HepG2 (cell line): Measurements from ENCODE around the gene SLX1A. TPM values are rescaled to one million over a fixed set of nuclear protein-coding genes. Genes with fewer than 3 reads are reported as not detected.

ENCODE experiments used
- FOXA3 ChIP-seq: IDR thresholded peaks from 2 replicates; pipeline ENCODE4 v1.6.1; 2016; ENCODE audit warnings: missing genetic modification reagents, missing compliant biosample characterization
- FOXC1 ChIP-seq: sonication (generic); formaldehyde crosslinking; IDR thresholded peaks from 2 replicates; pipeline ENCODE4 v1.8.0; 2022; ENCODE audit warnings: mild to moderate bottlenecking, missing genetic modification reagents, borderline replicate concordance
- HOXA9 ChIP-seq: sonication (generic); formaldehyde crosslinking; IDR thresholded peaks from 2 replicates; pipeline ENCODE4 v1.8.1; 2022; ENCODE audit warnings: missing genetic modification reagents, mild to moderate bottlenecking, moderate library complexity, borderline replicate concordance
- HOXD1 ChIP-seq: sonication (generic); formaldehyde crosslinking; IDR thresholded peaks from 2 replicates; pipeline ENCODE4 v1.5.0; 2020; ENCODE audit warnings: missing genetic modification reagents
- MAF1 ChIP-seq: sonication (generic); formaldehyde crosslinking; IDR thresholded peaks from 2 replicates; pipeline ENCODE4 v1.5.0; 2020; ENCODE audit warnings: missing genetic modification reagents, borderline replicate concordance
- PAF1 ChIP-seq: IDR thresholded peaks from 2 replicates; pipeline ENCODE4 v1.6.1; 2016; ENCODE audit warnings: missing genetic modification reagents, missing compliant biosample characterization
- STAG1 ChIP-seq: sonication (generic); formaldehyde crosslinking; IDR thresholded peaks from 2 replicates; pipeline ENCODE4 v1.4.0; 2020; ENCODE audit warnings: missing genetic modification reagents
- ZBTB38 ChIP-seq: sonication (generic); formaldehyde crosslinking; IDR thresholded peaks from 2 replicates; pipeline ENCODE4 v1.5.1; 2020; ENCODE audit warnings: mild to moderate bottlenecking, missing genetic modification reagents
- ZNF33A ChIP-seq: sonication (generic); formaldehyde crosslinking; IDR thresholded peaks from 2 replicates; pipeline ENCODE4 v1.5.1; 2020; ENCODE audit warnings: missing genetic modification reagents, mild to moderate bottlenecking, moderate library complexity, borderline replicate concordance
- ZNF460 ChIP-seq: sonication (generic); formaldehyde crosslinking; IDR thresholded peaks from 2 replicates; pipeline ENCODE4 v1.5.1; 2020; ENCODE audit warnings: missing genetic modification reagents, mild to moderate bottlenecking, borderline replicate concordance
- ZNF619 ChIP-seq: sonication (generic); formaldehyde crosslinking; IDR thresholded peaks from 2 replicates; pipeline ENCODE4 v1.4.0; 2020; ENCODE audit warnings: mild to moderate bottlenecking, missing genetic modification reagents
- polyA plus RNA-seq, 8 experiments: library from polyadenylated mRNA; depleted of rRNA in 3 of 8; stranded (reverse) in 7 of 8; unstranded in 1 of 8; fragments of >200 nt; fragmentation: Illumina TruSeq in 4 of 8; extraction: Trizol in 4 of 8; gene quantifications; 2 replicates each; pipeline versions ENCODE4 v1.2.1 to v1.2.3, GENCODE V29; 2011 to 2016; ENCODE audit warnings: low read depth in 4 of 8, missing spikeins in 1 of 8, mixed read lengths in 1 of 8; ENCODE audit not compliant: insufficient read depth in 1 of 8
- total RNA-seq, 5 experiments: library from RNA; depleted of rRNA; stranded (reverse); fragments of >200 nt; fragmentation: Illumina TruSeq; extraction: Trizol; gene quantifications; 2 replicates each; pipeline ENCODE4 v1.2.3, GENCODE V29; 2016; ENCODE audit warnings: low read depth in 1 of 5
- TF ChIP-seq, protein P1 (sequence below): sonication (generic); formaldehyde crosslinking; IDR thresholded peaks from 2 replicates; pipeline ENCODE4 v1.4.0; 2020; ENCODE audit warnings: mild to moderate bottlenecking, missing genetic modification reagents
- TF ChIP-seq, protein P2 (sequence below): sonication (generic); formaldehyde crosslinking; IDR thresholded peaks from 2 replicates; pipeline ENCODE4 v1.4.0; 2020; ENCODE audit warnings: missing genetic modification reagents
- TF ChIP-seq, protein P3 (sequence below): sonication (generic); formaldehyde crosslinking; IDR thresholded peaks from 2 replicates; pipeline ENCODE4 v1.4.0; 2020; ENCODE audit warnings: missing genetic modification reagents
- TF ChIP-seq, protein P4 (sequence below): sonication (generic); formaldehyde crosslinking; IDR thresholded peaks from 2 replicates; pipeline ENCODE4 v1.4.0; 2020; ENCODE audit warnings: missing genetic modification reagents
- TF ChIP-seq, protein P5 (sequence below): sonication (generic); formaldehyde crosslinking; IDR thresholded peaks from 2 replicates; pipeline ENCODE4 v1.4.0; 2020; ENCODE audit warnings: missing genetic modification reagents, mild to moderate bottlenecking, borderline replicate concordance

SLX1A gene
- total and polyA plus RNA-seq, 2 of the 13 experiments (the other 11 are each of a cell fraction or from before 2014, with no cell fraction given), result 12.0 to 37.1 TPM

DNA sequence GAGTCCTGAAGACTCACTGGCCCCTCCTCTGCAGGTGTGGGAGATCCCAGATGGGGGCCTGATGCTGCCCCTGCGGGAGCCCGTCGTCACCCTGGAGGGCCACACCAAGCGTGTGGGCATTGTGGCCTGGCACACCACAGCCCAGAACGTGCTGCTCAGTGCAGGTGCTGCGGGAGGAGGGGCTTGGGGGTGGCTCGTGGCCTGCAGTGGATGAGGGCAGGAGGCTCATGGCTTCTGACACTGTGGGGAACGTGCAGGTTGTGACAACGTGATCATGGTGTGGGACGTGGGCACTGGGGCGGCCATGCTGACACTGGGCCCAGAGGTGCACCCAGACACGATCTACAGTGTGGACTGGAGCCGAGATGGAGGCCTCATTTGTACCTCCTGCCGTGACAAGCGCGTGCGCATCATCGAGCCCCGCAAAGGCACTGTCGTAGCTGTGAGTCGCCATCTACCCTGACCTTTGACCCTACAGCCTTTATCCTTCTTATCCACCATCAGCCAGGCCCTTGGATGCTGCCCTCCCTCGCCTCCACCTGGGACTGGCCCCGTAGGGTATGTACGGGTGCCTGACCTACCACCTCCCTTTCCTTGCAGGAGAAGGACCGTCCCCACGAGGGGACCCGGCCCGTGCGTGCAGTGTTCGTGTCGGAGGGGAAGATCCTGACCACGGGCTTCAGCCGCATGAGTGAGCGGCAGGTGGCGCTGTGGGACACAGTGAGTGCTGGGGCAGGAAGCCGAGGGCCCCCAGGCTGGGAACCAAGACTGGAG lies 6.7 kb upstream of the SLX1A start (continued):
- TF ChIP-seq, protein P1, sequence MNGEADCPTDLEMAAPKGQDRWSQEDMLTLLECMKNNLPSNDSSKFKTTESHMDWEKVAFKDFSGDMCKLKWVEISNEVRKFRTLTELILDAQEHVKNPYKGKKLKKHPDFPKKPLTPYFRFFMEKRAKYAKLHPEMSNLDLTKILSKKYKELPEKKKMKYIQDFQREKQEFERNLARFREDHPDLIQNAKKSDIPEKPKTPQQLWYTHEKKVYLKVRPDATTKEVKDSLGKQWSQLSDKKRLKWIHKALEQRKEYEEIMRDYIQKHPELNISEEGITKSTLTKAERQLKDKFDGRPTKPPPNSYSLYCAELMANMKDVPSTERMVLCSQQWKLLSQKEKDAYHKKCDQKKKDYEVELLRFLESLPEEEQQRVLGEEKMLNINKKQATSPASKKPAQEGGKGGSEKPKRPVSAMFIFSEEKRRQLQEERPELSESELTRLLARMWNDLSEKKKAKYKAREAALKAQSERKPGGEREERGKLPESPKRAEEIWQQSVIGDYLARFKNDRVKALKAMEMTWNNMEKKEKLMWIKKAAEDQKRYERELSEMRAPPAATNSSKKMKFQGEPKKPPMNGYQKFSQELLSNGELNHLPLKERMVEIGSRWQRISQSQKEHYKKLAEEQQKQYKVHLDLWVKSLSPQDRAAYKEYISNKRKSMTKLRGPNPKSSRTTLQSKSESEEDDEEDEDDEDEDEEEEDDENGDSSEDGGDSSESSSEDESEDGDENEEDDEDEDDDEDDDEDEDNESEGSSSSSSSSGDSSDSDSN, result no peak
- TF ChIP-seq HOXA9 (CRISPR knock-in tag), result peak; percentile 75; the same call in 1 of the 2 replicates
- 0 out of 2 replicates have a peak, but pooled peaks have one; percentile 7 for TF ChIP-seq FOXA3 (CRISPR knock-in tag)
- no peak for TF ChIP-seq ZNF460 (CRISPR knock-in tag)
- TF ChIP-seq PAF1 (CRISPR knock-in tag), result 0 out of 2 replicates have a peak, but pooled peaks have one; percentile 22
- TF ChIP-seq, protein P2, sequence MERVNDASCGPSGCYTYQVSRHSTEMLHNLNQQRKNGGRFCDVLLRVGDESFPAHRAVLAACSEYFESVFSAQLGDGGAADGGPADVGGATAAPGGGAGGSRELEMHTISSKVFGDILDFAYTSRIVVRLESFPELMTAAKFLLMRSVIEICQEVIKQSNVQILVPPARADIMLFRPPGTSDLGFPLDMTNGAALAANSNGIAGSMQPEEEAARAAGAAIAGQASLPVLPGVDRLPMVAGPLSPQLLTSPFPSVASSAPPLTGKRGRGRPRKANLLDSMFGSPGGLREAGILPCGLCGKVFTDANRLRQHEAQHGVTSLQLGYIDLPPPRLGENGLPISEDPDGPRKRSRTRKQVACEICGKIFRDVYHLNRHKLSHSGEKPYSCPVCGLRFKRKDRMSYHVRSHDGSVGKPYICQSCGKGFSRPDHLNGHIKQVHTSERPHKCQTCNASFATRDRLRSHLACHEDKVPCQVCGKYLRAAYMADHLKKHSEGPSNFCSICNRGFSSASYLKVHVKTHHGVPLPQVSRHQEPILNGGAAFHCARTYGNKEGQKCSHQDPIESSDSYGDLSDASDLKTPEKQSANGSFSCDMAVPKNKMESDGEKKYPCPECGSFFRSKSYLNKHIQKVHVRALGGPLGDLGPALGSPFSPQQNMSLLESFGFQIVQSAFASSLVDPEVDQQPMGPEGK (CRISPR knock-in tag), result peak; percentile 96
- TF ChIP-seq STAG1 (CRISPR knock-in tag), result peak; percentile 73
- TF ChIP-seq, protein P3, sequence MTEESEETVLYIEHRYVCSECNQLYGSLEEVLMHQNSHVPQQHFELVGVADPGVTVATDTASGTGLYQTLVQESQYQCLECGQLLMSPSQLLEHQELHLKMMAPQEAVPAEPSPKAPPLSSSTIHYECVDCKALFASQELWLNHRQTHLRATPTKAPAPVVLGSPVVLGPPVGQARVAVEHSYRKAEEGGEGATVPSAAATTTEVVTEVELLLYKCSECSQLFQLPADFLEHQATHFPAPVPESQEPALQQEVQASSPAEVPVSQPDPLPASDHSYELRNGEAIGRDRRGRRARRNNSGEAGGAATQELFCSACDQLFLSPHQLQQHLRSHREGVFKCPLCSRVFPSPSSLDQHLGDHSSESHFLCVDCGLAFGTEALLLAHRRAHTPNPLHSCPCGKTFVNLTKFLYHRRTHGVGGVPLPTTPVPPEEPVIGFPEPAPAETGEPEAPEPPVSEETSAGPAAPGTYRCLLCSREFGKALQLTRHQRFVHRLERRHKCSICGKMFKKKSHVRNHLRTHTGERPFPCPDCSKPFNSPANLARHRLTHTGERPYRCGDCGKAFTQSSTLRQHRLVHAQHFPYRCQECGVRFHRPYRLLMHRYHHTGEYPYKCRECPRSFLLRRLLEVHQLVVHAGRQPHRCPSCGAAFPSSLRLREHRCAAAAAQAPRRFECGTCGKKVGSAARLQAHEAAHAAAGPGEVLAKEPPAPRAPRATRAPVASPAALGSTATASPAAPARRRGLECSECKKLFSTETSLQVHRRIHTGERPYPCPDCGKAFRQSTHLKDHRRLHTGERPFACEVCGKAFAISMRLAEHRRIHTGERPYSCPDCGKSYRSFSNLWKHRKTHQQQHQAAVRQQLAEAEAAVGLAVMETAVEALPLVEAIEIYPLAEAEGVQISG (CRISPR knock-in tag), result peak; percentile 51
- no peak for TF ChIP-seq ZNF33A (CRISPR knock-in tag)
- peak; percentile 64 for TF ChIP-seq ZBTB38
- TF ChIP-seq, protein P4, sequence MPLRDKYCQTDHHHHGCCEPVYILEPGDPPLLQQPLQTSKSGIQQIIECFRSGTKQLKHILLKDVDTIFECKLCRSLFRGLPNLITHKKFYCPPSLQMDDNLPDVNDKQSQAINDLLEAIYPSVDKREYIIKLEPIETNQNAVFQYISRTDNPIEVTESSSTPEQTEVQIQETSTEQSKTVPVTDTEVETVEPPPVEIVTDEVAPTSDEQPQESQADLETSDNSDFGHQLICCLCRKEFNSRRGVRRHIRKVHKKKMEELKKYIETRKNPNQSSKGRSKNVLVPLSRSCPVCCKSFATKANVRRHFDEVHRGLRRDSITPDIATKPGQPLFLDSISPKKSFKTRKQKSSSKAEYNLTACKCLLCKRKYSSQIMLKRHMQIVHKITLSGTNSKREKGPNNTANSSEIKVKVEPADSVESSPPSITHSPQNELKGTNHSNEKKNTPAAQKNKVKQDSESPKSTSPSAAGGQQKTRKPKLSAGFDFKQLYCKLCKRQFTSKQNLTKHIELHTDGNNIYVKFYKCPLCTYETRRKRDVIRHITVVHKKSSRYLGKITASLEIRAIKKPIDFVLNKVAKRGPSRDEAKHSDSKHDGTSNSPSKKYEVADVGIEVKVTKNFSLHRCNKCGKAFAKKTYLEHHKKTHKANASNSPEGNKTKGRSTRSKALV, result no peak
- no peak for TF ChIP-seq HOXD1
- TF ChIP-seq, protein P5, sequence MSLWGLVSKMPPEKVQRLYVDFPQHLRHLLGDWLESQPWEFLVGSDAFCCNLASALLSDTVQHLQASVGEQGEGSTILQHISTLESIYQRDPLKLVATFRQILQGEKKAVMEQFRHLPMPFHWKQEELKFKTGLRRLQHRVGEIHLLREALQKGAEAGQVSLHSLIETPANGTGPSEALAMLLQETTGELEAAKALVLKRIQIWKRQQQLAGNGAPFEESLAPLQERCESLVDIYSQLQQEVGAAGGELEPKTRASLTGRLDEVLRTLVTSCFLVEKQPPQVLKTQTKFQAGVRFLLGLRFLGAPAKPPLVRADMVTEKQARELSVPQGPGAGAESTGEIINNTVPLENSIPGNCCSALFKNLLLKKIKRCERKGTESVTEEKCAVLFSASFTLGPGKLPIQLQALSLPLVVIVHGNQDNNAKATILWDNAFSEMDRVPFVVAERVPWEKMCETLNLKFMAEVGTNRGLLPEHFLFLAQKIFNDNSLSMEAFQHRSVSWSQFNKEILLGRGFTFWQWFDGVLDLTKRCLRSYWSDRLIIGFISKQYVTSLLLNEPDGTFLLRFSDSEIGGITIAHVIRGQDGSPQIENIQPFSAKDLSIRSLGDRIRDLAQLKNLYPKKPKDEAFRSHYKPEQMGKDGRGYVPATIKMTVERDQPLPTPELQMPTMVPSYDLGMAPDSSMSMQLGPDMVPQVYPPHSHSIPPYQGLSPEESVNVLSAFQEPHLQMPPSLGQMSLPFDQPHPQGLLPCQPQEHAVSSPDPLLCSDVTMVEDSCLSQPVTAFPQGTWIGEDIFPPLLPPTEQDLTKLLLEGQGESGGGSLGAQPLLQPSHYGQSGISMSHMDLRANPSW (CRISPR knock-in tag), result no peak
- TF ChIP-seq MAF1, result no peak
- TF ChIP-seq ZNF619 (CRISPR knock-in tag), result peak; percentile 71; the same call in 1 of the 2 replicates
- 0 out of 2 replicates have a peak, but pooled peaks have one; percentile 49 for TF ChIP-seq FOXC1 (CRISPR knock-in tag)
